ENCODE data around the gene ARFGAP2. TPM values are rescaled to one million over a fixed set of nuclear protein-coding genes. Genes with fewer than 3 reads are reported as not detected.

Gene ARFGAP2
- total and polyA plus RNA-seq, 2 of the 8 experiments (the other 6 are each of a cell fraction or from before 2014, with no cell fraction given): 50.2 to 64.0 TPM

GRCh38 chr11:47171061-47171838 is 5.4 kb downstream of the ARFGAP2 start:
- 90% methylated on average over 16 of the region's 16 CpGs; no CpG with 5 or more reads in 1 of the 2 experiments for WGBS, 2 experiments (ENCODE audit: extremely low coverage in 1 of 2, insufficient coverage in 1 of 2, insufficient read length in 1 of 2, insufficient replicate concordance in 2 of 2, low coverage in 1 of 2, low lambda C conversion rate in 2 of 2, missing lambda C conversion rate in 1 of 2)
- Histone ChIP-seq H3K4ac (replicated peaks; ENCODE audit: insufficient read length, low read depth, low read length) (no peak overlapping the region), H3K23me2 (ENCODE audit: low read depth, low read length) (peaks cover 5% of the 10 kb centered on the region), H3K23ac (ENCODE audit: insufficient read length) (no peak overlapping the region), H3K4me1 (replicated peaks in 1 of 4; ENCODE audit: control insufficient read depth in 3 of 4, insufficient read depth in 4 of 4, low read length in 3 of 4) (peaks cover 0 to 5% (median 1%) of the 10 kb centered on the region in 4 experiments; a peak in 3 of 7 replicates), H2AK5ac (ENCODE audit: low read depth, low read length) (no peak overlapping the region), H3K27ac (ENCODE audit: low read depth, low read length) (no peak overlapping the region), H4K5ac (ENCODE audit: insufficient read length, low read depth, low read length) (no peak overlapping the region), H3K27me3 (replicated peaks in 1 of 4; ENCODE audit: control insufficient read depth in 3 of 4, extremely low read depth in 1 of 4, insufficient read depth in 3 of 4, low read length in 3 of 4) (no peaks in the 10 kb centered on the region), H3K9ac (replicated peaks in 1 of 4; ENCODE audit: extremely low read depth in 1 of 4, low read depth in 3 of 4, low read length in 3 of 4) (no peak overlapping the region), H3K14ac (ENCODE audit: insufficient read length) (no peak overlapping the region), H4K91ac (replicated peaks; ENCODE audit: insufficient read length, low read length) (no peak overlapping the region), H3K79me1 (ENCODE audit: low read depth, low read length) (peaks cover 19% of the 10 kb centered on the region), H2BK15ac (ENCODE audit: low read length) (no peak overlapping the region), H3K79me2 (ENCODE audit: control insufficient read depth in 1 of 2, insufficient read depth in 2 of 2, low read length in 2 of 2) (peaks cover 8 to 42% of the 10 kb centered on the region in 2 experiments), H3K4me2 (ENCODE audit: insufficient read depth in 1 of 2, low read depth in 2 of 2, low read length in 2 of 2) (no peak overlapping the region), H2BK12ac (ENCODE audit: low read depth, low read length) (no peak overlapping the region), H3K4me3 (ENCODE audit: extremely low read depth in 1 of 4, insufficient read depth in 2 of 4, low read depth in 3 of 4, low read length in 4 of 4) (no peak overlapping the region), H4K20me1 (replicated peaks in 1 of 2; ENCODE audit: control insufficient read depth in 1 of 2, insufficient read depth in 2 of 2, low read length in 2 of 2) (peaks cover 3 to 9% of the 10 kb centered on the region in 2 experiments), H3K56ac (replicated peaks; ENCODE audit: insufficient read length, low read depth, low read length) (no peak overlapping the region), H3K18ac (ENCODE audit: extremely low read depth, low read length) (no peak overlapping the region), H2BK20ac (ENCODE audit: low read length) (no peak overlapping the region), H3K9me3 (ENCODE audit: insufficient read depth in 2 of 2, low read depth in 1 of 2, low read length in 1 of 2) (no peaks in the 10 kb centered on the region), H4K8ac (ENCODE audit: extremely low read depth, insufficient read depth, low read length) (no peak overlapping the region), H2AFZ (ENCODE audit: low read length) (no peak overlapping the region), H2BK120ac (replicated peaks; ENCODE audit: low read depth, low read length) (no peak overlapping the region), H3K36me3 (ENCODE audit: control insufficient read depth in 2 of 4, insufficient read depth in 4 of 4, low read length in 3 of 4) (peaks cover 38 to 72% (median 53%) of the 10 kb centered on the region in 4 experiments), H2BK5ac (ENCODE audit: low read depth, low read length) (no peak overlapping the region)
- ChIA-PET CTCF (ENCODE audit: partially characterized antibody) (interaction anchor here (0.6 to 3.7 kb wide), 6 partner anchors 9 to 287 kb away, joined by 3 to 32 read pairs (median 4); no protein-coding TSS in a partner anchor), POLR2A (ENCODE audit: partially characterized antibody) (interaction anchor here (1.1 to 2.8 kb wide), 6 partner anchors 8 to 76 kb away, joined by 3 to 15 read pairs (median 6); no protein-coding TSS in a partner anchor)
- DNase-seq (ENCODE audit: low read depth in 1 of 2, low spot score in 2 of 2) (no peak), FAIRE-seq (no peak)
- TF ChIP-seq HDAC6 (IDR thresholded peaks at IDR 0.05; ENCODE audit: low read depth, low read length) (no peak), PHF8 (conservative IDR thresholded peaks at IDR 0.05; ENCODE audit: low read depth, low read length) (no peak), YY1 (IDR thresholded peaks at IDR 0.05; ENCODE audit: low read depth, low read length) (no peak), HDAC2 (IDR thresholded peaks at IDR 0.05; ENCODE audit: borderline replicate concordance in 1 of 2, low read depth in 2 of 2, low read length in 2 of 2) (no peak), RNF2 (IDR thresholded peaks at IDR 0.05; ENCODE audit: borderline replicate concordance, low read depth, low read length, missing control alignments, poor library complexity, severe bottlenecking) (no peak), SP1 (IDR thresholded peaks at IDR 0.05; ENCODE audit: low read depth, low read length) (no peak), KDM5A (IDR thresholded peaks at IDR 0.05; ENCODE audit: low read length) (no peak), CTBP2 (IDR thresholded peaks at IDR 0.05; ENCODE audit: borderline replicate concordance, insufficient read depth, insufficient read length, low read length) (no peak)
- TF ChIP-seq, protein P1, sequence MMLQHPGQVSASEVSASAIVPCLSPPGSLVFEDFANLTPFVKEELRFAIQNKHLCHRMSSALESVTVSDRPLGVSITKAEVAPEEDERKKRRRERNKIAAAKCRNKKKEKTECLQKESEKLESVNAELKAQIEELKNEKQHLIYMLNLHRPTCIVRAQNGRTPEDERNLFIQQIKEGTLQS (IDR thresholded peaks at IDR 0.05; ENCODE audit: insufficient read depth, low read depth, low read length): no peak
